SKM-1 treated with dmso at 0.1 percent for 144 hours (cell line): ENCODE data around the gene GMPPA.

Experiments
- DNase-seq: peaks from one replicate; lab custom pipeline; 2025; ENCODE audit not compliant: unreplicated experiment; lab: John Stamatoyannopoulos, UW

The GMPPA gene

GRCh38 chr2:219537657-219538488 lies 39.2 kb downstream of the GMPPA start:
- DNase-seq: no peak

GRCh38 chr2:219538504-219538951 lies 39.8 kb downstream of the GMPPA start:
- DNase-seq: no peak

- no peak for DNase-seq
Measured at GRCh38 chr2:219538956-219539788, 40.5 kb downstream of the GMPPA start.

GRCh38 chr2:219539926-219540678 lies 41.4 kb downstream of the GMPPA start:
- no peak for DNase-seq

- no peak for DNase-seq
Measured at GRCh38 chr2:219540784-219541504, 42.3 kb downstream of the GMPPA start.

- DNase-seq: peak; percentile 36
Measured at GRCh38 chr2:219541611-219542180, 43.0 kb downstream of the GMPPA start.

GRCh38 chr2:219542931-219543595 lies 44.4 kb downstream of the GMPPA start:
- DNase-seq: no peak

- peak; percentile 92 for DNase-seq
Measured at GRCh38 chr2:219543596-219544358, 45.1 kb downstream of the GMPPA start, which contains the start of the genes CHPF and TMEM198. TSS of gene CHPF (minus strand) at chr2:219543809. CDS start at chr2:219543538, 271 bp downstream. TSS of gene TMEM198 (plus strand) at chr2:219544028. CDS start at chr2:219544728, 700 bp downstream.

- no peak for DNase-seq
Measured at GRCh38 chr2:219544567-219544966, 45.9 kb downstream of the GMPPA start.

GRCh38 chr2:219545295-219545942 lies 46.7 kb downstream of the GMPPA start:
- DNase-seq: no peak

GRCh38 chr2:219545943-219546352 lies 47.3 kb downstream of the GMPPA start:
- no peak for DNase-seq

- no peak for DNase-seq
Measured at GRCh38 chr2:219547621-219548020, 48.9 kb downstream of the GMPPA start.

GRCh38 chr2:219548990-219549389 lies 50.3 kb downstream of the GMPPA start:
- no peak for DNase-seq

GRCh38 chr2:219549619-219550018 lies 50.9 kb downstream of the GMPPA start:
- no peak for DNase-seq

- no peak for DNase-seq
Measured at GRCh38 chr2:219551441-219552381, 53.0 kb downstream of the GMPPA start.

GRCh38 chr2:219552382-219553167 lies 53.9 kb downstream of the GMPPA start:
- peak; percentile 66 for DNase-seq

GRCh38 chr2:219553168-219553417 lies 54.4 kb downstream of the GMPPA start:
- no peak for DNase-seq
